Epidermal melanocyte (primary cell): ENCODE results near the gene CBX8.

Source experiments
- DNase-seq: peaks from one replicate; pipeline ENCODE4 v3.0.0; 2011; ENCODE audit warnings: low spot score; ENCODE audit not compliant: insufficient read length

The CBX8 gene

DNA sequence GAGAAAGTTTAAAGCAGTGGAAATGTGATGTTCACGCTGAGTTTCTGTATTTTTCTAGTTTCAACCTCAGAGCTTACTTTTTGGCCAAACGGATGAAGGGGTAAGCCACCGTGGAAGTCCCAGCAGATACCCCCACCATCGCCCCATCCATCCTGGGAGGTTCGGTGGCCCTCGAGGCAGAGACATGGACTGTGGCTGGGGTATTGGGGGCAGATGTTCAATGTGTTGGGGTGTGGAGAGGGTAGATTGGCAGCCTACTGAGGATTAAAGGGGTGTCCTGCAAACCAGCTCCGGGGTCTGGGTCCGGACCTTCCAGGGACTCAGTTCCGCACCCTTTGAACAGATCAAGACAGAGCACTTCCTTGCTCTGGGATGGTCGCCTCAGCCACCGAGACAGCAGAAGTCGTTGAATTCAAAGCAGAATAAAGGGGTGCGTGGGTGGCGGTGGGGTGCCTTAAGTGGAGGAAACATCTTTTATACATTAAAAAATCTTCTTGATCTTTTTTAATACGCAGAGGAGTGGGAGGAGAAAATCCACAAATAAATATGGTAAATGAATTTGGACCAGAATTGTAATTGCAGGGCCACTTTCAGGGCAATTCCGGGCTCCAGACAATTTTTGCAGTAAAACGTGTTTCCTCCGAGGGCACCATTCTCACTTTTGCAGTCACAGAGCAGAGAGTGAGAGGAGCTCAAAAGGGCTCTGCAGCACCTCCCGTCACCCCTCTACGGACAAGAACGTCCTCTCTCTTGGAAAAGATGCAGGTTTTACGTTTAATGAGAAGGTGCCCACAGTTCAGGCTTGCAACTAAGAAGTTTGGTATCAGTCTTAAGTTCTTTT is 8.2 kb upstream of the CBX8 start:
- no peak for DNase-seq

- no peak for DNase-seq
These were observed 7.3 kb upstream of the CBX8 start for GRCh38 chr17:79803997-79804855.

DNA sequence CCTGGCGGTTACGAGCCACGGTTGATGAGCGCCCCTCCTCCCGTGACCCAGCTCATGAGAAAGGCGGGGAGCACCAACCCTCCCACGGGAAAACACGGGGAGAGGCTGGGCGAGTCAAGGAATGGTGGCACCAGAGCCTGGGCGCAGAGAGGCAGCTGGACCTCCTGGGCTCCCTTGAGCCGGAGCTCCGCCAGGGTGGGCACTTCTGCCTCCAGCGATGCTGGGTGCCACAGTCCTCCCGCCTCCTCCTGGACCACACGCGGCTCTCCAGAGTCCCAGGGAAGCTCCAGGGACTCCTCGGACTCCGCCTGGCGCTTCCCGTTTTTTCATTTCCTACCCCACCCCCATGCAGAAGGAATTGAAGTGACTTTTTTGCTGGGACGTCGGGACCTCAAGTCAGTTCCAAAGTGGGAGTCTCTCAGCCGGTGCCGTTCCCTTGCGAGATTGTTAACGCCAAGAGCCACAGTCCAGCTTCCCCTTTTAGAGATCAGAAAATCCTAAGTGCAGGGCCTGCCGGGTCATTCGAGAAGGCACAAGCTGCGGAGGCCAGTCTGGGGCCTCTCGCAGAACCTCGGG is 6.6 kb upstream of the CBX8 start:
- no peak for DNase-seq

GRCh38 chr17:79802736-79803420 is 6.0 kb upstream of the CBX8 start:
- DNase-seq = no peak

DNA sequence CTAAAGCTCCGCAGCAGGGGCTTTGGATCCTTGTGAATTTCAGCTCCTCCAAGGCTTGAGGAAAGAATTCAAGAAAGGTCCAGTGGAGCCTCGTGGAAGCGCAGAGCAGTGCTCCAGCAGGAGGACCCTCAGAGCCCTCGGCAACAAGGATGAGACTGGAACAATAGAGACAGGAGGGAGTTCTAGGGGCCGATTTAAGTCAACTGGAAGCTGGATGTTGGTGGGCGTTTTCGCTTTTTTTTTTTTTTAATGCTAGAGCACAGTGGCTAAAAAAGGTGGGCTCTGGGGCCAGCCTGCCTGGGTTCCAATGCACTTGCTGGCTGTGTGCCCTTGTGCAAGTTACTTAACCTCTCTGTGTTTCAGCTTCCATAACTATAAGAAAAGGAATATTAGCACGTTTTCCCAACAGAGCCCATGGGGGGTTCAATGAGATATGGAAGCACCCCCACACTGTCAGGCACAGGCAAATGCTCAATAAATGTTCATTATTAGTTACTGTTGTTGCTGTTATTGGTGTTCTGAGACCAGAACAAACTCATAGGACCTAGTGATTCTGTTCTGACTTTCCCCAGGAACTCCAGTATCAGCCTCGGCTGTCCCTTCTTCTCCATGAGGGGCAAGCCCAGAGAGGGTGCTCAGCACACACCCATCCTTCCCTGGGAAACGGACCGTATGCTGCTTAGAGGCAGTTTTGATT is 5.3 kb upstream of the CBX8 start:
- DNase-seq = no peak

- DNase-seq = no peak
These were observed 4.5 kb upstream of the CBX8 start for GRCh38 chr17:79801156-79802038.

DNA sequence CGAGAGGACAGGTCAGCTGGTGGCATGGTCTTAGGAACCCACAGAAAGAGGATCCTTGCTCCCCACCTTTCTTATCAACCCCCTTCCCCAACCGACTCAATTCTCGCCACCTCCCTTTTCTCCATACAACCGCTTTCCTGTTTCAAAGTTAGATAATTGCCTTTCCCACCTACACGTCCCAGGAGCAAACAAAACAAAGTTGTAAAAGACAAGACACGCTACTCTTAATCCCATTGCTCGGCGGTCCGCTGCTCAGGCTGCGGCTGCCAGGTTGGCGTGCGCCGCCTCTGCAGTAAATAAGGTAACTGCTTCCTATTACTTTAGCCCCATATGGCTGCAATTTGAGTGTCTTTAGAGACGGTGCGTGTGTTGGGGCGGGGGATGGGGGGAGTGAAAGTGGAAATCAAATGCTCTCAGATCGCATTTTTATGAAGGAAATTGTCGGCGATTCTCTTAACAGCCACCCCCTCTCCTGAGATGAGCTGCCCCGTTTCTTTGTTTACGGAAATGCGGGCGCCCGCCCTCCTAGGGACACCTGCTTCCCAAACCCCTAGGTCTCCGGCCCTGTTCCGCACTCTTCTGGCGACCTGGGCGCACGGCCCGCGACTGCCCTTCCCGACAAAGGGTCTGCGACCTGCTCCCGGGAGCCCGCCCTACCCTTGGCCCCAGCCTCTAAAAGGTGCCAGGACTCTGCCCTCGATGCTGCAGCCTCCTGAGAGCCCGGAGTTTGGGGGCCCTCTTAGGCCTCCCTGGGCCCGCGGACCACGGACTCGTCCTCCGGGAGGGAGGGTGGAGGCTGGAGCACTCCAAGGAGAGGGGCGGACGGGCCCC is 3.7 kb upstream of the CBX8 start:
- DNase-seq = no peak

DNA sequence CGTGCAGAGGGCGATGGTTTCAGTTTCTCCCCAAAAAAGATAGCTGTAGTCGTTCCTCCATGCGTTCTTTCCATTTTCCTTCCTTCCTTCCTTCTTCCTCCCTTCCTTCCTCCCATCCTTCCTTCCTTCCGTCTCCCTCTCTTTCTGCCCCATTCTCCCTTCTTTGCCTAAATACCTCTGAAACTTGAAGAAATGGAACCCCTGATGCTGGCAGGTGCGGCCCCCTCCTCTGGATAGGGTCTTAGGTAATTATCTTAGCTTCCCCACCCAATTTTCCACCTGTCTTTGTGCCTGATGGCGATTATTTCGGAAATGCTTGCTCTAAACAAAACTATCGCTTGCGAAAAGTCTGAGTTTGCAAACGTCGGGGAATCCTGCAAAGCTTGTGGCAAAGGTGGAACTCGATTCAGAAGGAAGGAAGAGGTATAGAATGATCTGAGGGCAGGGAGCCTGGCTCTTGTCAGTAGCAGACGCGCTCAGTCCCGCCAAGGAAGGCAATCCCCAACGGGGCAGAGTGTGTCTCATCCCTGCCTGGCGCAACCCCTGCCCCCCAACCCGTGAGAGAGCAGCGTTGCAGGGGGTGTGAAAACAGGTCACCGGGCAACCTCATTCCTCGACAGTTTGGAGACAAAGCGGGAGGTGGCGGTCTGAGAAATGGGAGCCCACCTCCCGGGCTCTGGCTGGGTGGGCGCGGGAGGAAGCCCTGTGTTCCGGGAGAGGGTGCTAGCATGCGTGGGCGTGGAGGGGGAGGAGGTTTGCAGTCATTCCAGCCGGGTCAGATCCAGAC is 2.9 kb upstream of the CBX8 start:
- DNase-seq = no peak

DNA sequence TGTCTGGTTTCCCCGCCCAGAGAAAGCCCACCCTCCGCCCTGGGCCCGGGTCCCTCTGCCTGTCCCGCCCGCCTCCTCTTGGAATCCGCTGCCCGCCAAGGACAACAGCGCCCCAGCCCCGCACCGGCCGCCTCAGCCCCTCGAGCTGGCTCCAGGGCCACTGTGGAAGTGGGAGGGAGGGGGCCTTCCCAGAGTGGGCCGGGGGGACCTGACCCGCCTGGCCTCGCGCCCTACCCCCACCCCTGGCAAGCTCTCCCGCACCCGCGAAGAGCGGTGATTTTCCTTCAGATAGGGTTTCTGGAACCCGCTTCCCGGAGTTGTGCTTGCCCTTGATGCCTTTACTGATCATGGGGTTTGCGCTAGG is 2.3 kb upstream of the CBX8 start:
- no peak for DNase-seq

GRCh38 chr17:79798299-79799173 is 1.7 kb upstream of the CBX8 start:
- DNase-seq = no peak

GRCh38 chr17:79797492-79798298 is 818 bp upstream of the CBX8 start:
- DNase-seq = no peak

- DNase-seq = no peak
These were observed 474 bp downstream of the CBX8 start for GRCh38 chr17:79796444-79796762.

DNA sequence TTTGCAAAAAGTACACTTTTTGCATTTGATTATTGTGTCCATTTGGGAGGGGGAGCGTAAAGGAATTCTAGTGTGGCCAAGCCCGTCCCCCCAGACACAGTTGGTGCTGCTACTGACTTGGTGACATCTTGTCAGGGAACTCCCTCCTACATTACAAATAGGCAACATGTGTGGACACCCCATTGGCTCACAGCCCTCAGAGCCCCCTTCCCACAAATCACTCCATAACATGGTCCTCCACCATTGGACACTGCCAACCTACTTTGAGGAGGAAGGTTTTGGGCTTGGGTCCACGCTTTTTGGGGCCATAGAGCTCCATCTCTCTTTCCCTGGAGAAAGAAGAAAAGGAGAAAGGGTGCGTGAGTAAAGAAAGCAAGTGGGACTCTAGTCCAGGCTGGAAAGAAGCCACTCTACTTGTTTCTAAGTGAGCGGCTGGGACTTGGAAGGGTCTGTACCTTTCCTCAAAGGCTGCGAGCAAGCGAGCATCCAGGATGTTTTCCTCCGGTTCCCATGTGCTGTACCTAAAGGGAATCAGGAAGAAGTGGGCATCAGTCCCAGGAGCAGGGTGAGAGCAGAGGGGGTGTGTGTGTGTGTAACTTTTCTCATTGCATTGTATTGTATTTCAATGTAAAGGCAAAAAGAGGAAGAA is 958 bp downstream of the CBX8 start:
- DNase-seq = no peak

GRCh38 chr17:79794659-79795511 is 2.0 kb downstream of the CBX8 start:
- DNase-seq = no peak

DNA sequence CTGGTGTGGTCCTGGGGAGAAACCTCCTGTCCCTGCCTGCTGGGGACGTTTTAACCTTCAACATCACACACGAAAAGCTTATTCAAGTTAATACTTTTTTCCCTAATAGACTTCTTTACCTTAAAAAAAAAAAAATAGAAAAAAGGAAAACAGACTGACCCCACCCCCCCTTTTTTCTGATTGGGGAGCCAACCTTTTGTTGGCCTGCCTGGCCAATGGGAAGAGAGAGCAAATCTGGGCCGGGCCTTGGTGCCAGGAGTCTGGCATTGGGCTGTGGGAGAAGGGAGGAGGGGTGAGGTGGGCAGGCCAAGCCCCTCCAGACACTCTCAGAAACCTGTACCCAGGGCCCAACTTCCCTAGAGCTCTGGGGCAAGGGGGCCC is 3.0 kb downstream of the CBX8 start:
- no peak for DNase-seq
